Stimulated activated CD8-positive, alpha-beta memory T cell treated with anti-CD3 and anti-CD28 coated beads, Interleukin-7, amount 100 ng/mL, for 1 hour (primary cell): ENCODE measurements around the gene CNNM2.
"Not testable (repeated sequence)": the region's sequence is repeated elsewhere in the genome, so short reads cannot be mapped to it uniquely, and the experiment has no call there.

Source experiments
- DNase-seq, 2 donors: peaks; one replicate each; pipeline ENCODE4 v3.0.0-alpha.2; 2020; ENCODE audit warnings: low read depth in 2 of 2

The CNNM2 gene

DNA sequence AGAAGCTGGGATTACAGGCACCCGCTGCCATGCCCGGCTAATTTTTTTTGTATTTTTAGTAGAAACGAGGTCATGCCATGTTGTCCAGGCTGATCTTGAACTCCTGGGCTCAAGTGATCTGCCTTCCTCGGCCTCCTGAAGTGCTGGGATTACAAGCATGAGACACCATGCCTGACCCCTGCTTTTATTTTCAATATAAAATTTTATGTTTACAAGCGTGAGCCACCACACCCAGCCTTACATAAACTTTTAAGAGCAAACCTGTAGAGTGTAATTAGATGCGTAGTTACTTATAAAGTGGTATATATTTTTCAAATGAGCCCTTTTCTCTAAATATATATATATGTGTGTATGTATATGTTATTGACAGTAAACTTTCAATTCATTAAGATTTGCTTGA lies 8.7 kb downstream of the CNNM2 start:
- no peak for DNase-seq

DNA sequence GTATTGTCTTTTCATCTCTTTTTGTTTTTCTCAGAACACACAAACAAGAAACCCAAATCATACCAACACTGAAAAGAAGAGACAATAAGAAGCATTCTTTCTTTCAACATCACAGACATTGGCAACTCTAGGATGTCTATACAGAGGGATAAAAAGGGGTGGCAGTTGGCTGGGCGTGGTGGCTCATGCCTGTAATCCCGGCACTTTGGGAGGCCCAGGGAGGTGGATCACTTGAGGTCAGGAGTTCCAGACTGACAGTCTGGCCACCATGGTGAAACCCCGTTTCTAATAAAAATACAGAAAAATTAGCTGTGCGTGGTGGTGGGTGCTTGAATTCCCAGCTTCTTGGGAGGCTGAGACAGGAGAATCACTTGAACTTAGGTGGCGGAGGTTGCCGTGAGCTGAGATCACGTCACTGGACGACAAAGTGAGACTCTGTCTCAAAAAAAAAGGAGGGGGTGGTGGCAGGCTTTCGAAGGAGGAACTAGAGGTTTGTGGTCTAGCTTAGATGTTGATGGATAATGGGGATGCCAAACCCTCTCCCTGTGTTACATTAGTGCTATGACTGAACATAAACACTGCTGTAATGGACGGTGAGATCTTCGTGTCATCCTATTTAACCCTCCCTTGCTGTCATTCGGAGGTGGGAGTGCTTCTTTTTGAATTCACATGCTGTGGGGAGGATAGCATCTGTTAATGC lies 9.4 kb downstream of the CNNM2 start:
- DNase-seq = no peak

GRCh38 chr10:102928442-102928841 lies 10.3 kb downstream of the CNNM2 start:
- not testable (repeated sequence) for DNase-seq

GRCh38 chr10:102930720-102931119 lies 12.6 kb downstream of the CNNM2 start:
- no peak for DNase-seq

DNA sequence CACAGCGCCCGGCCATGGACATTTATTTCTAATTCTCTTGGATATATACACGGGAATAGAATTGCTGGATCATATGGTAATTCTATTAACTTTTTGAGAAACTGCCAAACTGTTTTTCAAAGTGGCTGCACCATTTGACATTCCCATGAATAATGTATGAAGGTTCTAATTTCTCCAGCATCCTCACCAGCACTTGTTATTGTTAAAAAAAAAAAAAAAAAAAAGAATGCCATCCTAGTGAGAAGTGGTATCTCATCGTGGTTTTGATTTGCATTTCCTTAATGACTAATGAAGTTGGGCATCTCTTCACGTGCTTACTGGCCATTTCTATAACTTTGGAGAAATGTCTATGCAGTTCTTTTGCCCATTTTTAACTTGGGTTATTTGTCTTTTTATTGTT lies 13.5 kb downstream of the CNNM2 start:
- DNase-seq = no peak

DNA sequence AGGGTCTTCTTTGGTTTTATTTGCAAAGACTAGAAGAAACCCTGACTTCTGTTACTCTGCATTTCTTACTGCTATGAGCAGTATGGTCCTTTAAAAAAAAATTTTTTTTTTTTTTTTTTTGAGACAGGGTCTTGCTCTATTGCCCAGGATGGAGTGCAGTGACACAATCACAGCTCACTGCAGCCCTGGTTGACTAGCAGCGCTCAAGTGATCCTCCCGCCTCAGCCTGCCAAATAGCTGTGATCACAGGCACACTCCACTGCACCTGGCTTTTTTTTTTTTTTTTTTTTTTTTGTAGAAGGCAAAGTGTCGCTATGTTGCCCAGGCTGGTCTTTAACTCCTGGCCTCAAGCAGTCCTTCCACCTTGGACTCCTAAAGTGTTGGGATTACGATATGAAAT lies 17.4 kb downstream of the CNNM2 start:
- no peak for DNase-seq

GRCh38 chr10:102935939-102936605 lies 18.0 kb downstream of the CNNM2 start:
- DNase-seq = no peak

DNA sequence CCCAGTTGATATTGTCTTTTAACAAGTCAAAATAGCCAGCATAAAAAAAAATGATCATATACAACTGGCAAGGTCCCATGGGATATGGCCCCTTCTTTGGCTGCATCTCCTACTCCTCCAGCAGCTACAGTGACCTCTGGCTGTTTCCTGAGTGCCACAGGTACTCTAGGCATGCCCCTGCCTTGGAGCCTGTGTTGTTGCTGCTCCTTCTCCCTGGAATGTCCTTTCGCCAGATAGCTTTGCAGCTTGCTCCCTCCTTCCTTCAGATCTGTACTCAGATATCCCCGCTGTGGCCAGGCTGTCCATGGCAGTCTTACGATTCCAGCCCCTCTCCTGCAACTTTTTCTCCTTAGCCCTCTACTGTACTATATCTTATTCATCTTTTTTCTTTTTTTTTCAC lies 23.3 kb downstream of the CNNM2 start:
- DNase-seq = no peak

DNA sequence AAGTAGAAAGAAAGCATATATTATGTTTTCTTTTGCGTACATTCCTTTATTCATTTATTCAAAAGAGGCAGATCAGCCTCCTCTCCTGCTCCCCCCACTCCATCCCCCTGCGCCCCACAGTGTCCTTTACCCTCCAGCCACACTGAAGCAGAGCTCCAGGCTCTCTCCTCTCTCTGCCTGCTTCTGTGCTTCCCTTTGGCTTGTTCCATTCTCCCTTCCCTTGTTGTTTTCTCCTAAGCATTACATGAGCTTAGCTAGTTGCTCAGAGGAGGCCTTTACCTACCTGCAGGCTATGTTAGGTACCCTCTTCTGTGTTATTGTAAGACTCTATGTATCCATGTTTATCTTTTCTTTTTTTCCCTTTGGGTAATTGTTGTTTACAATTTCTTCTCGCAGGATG lies 27.4 kb downstream of the CNNM2 start:
- DNase-seq = no peak

GRCh38 chr10:102945962-102946361 lies 27.9 kb downstream of the CNNM2 start:
- no peak for DNase-seq

DNA sequence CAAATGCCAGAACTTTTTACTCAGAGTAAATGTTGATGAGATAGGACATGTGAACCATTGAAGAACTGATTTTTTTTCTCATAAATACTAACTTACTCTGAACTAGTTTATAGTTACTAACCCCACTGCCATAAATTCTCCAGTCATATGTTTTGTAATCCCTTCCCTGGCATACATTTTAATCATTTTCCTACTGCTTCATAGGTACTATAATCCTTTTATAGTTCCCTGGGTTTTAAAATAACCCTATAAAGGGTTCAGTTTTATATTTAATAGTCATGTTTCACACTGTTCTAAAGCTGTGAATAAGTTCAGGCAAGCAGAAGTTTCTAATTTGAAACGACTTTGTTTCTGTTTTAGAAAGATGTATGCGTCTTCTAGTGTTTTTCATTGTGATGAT lies 28.9 kb downstream of the CNNM2 start:
- no peak for DNase-seq

DNA sequence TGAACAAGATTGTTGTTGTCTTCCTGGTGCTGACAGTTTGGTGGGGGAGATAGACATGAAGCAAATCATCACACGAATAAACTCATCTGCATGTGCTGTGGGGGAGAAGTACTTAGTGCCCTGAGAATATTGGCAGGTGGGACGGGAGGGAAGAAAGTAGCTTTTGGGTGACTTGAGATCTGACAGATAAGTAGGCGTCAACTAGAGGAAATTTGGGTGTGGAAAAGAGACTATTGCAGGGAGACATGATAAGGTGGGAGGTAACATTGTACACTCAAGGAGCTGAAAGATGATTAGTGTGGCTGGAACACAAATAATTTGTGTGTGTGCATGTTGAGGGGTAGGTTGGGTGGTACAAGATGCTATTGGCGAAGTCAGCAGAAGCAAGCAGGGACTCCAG lies 30.1 kb downstream of the CNNM2 start:
- DNase-seq = no peak

DNA sequence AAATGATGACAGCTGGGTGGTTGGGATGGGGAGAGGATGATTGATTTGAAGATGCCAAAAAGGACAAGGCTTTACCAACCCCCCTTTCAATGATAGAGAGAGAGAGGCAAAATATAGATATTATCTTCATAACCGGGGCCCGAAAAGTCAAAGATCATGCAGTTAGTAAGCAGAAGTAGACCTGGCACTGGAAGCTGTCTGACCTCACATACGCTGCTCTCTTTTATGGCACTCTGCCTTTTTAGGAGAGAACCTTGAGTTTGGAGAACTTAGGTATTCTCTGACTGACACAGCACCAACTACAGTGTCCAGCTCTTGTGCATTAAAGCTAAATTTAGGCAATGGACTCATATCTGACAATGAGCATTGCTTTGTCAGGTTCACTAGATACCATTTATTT lies 30.7 kb downstream of the CNNM2 start:
- no peak for DNase-seq

DNA sequence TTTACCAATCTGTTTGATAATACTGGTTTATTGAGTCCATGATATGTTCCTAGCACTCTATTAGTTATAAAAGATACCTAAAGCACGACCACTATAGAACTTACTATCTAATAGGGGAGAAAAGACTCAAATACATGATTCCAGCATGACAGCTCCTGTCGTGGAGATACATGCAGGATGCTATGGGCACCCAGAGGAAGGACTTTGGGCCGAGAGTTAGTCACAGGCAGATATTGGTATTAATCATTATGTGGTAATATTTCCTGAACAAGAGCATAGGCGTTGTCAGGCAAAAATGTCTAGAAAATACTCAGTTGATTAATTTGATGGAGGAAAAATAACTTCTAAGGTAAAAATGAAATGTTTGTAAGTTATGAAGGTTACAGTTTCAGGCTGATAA lies 31.8 kb downstream of the CNNM2 start:
- DNase-seq = no peak

- DNase-seq = no peak
Measured at GRCh38 chr10:102951316-102951715, 33.2 kb downstream of the CNNM2 start.

- DNase-seq = no peak
Measured at GRCh38 chr10:102959360-102959759, 41.3 kb downstream of the CNNM2 start.

GRCh38 chr10:102960157-102960556 lies 42.1 kb downstream of the CNNM2 start:
- DNase-seq = no peak

- no peak for DNase-seq
Measured at GRCh38 chr10:102962267-102962666, 44.2 kb downstream of the CNNM2 start.

DNA sequence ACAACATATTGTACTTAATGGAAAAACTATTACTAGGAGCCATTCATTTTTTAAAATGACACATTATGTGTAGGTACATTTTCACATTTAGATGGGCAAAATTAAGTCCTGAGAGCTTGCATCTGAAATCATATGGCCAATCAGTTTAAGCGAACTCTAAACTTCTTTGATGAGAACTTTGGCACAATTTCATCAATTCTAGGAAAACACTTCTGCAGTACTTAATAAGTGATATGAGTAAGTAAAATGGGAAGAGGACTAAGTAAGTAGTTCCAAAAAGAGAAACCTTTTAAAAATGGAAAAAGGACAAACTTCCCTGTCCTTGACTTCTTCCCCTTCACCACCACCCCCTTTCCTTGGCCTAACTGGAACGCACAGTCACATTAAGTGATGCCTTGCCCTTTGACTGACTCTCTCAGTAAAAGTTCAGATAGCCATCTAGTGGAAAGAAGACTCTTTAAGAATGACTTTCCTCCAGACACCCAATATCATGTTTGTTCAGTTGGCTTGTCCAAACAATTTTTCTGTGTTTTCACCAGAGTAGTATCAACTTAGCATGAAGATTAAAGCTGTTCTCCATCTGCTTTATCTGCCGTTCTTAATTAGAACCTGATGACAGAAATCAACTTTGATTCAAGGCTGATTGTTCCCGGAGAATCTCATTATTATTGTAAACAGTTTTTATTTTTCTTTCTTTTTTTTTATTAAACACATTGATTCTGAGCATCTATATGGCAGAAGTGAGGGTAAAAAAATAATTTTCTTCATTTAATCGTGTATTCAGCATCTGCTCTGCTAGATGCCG lies 45.1 kb downstream of the CNNM2 start:
- DNase-seq = no peak

DNA sequence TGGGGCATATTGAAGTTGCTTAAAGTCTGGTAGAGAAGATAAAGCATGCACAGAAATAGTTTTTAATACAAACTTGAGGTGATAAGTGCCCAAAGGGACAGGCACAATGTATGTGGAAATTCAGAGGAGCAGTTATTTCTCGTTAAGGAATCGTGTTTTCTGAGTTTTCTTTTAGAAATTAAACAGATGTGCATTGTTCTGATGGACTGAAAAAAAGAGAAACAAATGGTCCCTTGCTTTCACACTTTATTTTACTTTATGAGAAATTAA lies 45.6 kb downstream of the CNNM2 start:
- no peak for DNase-seq

DNA sequence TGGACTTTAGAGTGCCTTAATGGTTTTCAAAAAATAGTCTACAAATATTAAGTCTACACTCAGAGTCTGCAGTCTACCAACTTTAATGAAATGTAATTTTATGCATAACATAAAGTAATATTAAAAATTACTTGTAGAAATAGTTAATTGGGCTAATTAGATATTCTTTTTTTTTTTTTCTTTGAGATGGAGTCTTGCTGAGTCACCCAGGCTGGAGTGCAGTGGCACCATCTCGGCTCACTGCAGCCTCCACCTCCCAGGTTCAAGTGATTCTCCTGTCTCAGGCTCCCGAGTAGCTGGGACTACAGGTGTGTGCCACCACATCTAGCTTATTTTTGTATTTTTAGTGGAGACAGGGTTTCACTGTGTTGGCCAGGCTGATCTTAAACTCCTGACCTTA lies 46.0 kb downstream of the CNNM2 start:
- DNase-seq = not testable (repeated sequence)

- no peak for DNase-seq
Measured at GRCh38 chr10:102964713-102965112, 46.6 kb downstream of the CNNM2 start.

DNA sequence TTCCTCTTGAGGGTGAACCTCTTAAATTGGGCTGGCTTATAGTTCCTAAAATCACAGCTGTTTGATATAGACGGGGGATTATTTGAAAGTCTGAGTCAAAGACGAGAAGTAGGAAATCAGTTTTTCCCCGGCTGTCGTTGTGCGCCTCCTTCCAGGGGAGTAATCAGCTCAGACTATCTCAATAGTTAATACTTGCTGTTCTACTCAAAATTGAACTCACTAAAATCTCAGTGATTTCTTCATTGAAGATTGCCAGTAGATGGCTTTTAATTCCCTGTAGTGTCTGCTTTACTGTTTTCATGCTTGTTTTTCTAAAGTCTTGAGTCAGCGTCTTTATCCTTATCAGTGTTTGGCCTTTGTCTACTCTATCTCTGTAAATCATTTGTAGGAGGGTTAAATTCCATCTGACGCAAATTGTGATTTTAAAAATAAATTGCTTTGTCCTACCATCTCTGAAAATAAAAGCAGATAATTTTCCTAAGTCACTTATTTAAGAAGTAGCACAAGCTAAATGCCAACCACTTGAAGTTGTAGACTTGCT lies 47.3 kb downstream of the CNNM2 start:
- DNase-seq = no peak
